ENCODE results near the gene GRXCR1. TPM values are rescaled to one million over a fixed set of nuclear protein-coding genes. Genes with fewer than 3 reads are reported as not detected.

GRXCR1 gene
- polyA plus RNA-seq, 1 of the 3 experiments (the other 2 are of a cell fraction), result not detected

- no peaks in the 10 kb centered on the region for H3K9me2 ChIP-seq
- no peaks in the 10 kb centered on the region for H3F3A ChIP-seq (replicated peaks; ENCODE audit: insufficient read depth)
- ChIA-PET CTCF (interaction anchor here (0.7 to 2.2 kb wide), 4 partner anchors 11 to 311 kb away, joined by 3 to 6 read pairs (median 4); no protein-coding TSS in a partner anchor), POLR2A (no interaction called here)
- DNase-seq, result no peak
- no peaks in the 10 kb centered on the region for H3K36me3 ChIP-seq (replicated peaks in 1 of 2; ENCODE audit: control insufficient read depth in 1 of 2, insufficient read depth in 2 of 2, low read length in 1 of 2)
- no peaks in the 10 kb centered on the region for H3K4me1 ChIP-seq (ENCODE audit: control insufficient read depth in 1 of 2, insufficient read depth in 2 of 2, low read depth in 1 of 2, low read length in 1 of 2)
- H3K79me2 ChIP-seq (ENCODE audit: insufficient read depth), result no peaks in the 10 kb centered on the region
- H2AFZ ChIP-seq (ENCODE audit: low read depth), result no peak overlapping the region
- no peaks in the 10 kb centered on the region for H3K9me3 ChIP-seq
- no peak overlapping the region for H3K4me2 ChIP-seq
- H3K27me3 ChIP-seq (ENCODE audit: insufficient read depth), result no peaks in the 10 kb centered on the region
- no peaks in the 10 kb centered on the region for H4K20me1 ChIP-seq (ENCODE audit: insufficient read depth)
- no peak overlapping the region for H3K9ac ChIP-seq
- no peak for TF ChIP-seq ELF1 (IDR thresholded peaks at IDR 0.05)
- no peak for TF ChIP-seq MEF2A (IDR thresholded peaks at IDR 0.05; ENCODE audit: borderline replicate concordance, low read depth)
- no peak for TF ChIP-seq CTCF (IDR thresholded peaks at IDR 0.05)
- TF ChIP-seq EZH2phosphoT487 (IDR thresholded peaks at IDR 0.05; ENCODE audit: borderline replicate concordance, low read depth), result no peak
- no peak for TF ChIP-seq IRF3 (IDR thresholded peaks at IDR 0.05; ENCODE audit: low read depth, low read length)
- no peak for TF ChIP-seq NRF1 (IDR thresholded peaks at IDR 0.05; ENCODE audit: low read depth, low read length)
- no peak for TF ChIP-seq YY1 (IDR thresholded peaks at IDR 0.05; ENCODE audit: low read depth)
- TF ChIP-seq FOXJ3 (CRISPR knock-in tag; IDR thresholded peaks at IDR 0.05), result no peak
- TF ChIP-seq MAX (IDR thresholded peaks at IDR 0.05; ENCODE audit: low read depth), result no peak
- no peak for TF ChIP-seq GATA2 (CRISPR knock-in tag; IDR thresholded peaks at IDR 0.05)
- no peak for TF ChIP-seq POLR2AphosphoS5 (IDR thresholded peaks at IDR 0.05; ENCODE audit: low read depth, low read length)
- no peak for TF ChIP-seq NFIC (IDR thresholded peaks at IDR 0.05; ENCODE audit: borderline replicate concordance)
- TF ChIP-seq RXRA (IDR thresholded peaks at IDR 0.05; ENCODE audit: borderline replicate concordance, low read depth), result no peak
- no peak for TF ChIP-seq EP300 (IDR thresholded peaks at IDR 0.05; ENCODE audit: borderline replicate concordance in 1 of 2, low read depth in 1 of 2, low read length in 1 of 2)
- H3K4me3 ChIP-seq (ENCODE audit: low read depth in 2 of 2, low read length in 1 of 2), result no peak overlapping the region
- 5% methylated on average over 1 of the region's 1 CpG for WGBS (ENCODE audit: low lambda C conversion rate)
- no peak overlapping the region for H3K27ac ChIP-seq (ENCODE audit: low read depth in 2 of 2, low read length in 1 of 2)
These were observed 46.9 kb upstream of the GRXCR1 start for GRCh38 chr4:42845586-42845985.

- H3K4me1 ChIP-seq (ENCODE audit: control insufficient read depth in 1 of 2, insufficient read depth in 2 of 2, low read depth in 1 of 2, low read length in 1 of 2), result no peaks in the 10 kb centered on the region; a peak in 1 of 4 replicates
These were observed 36.7 kb upstream of the GRXCR1 start for GRCh38 chr4:42855779-42856178.

More at GRCh38 chr4:42855779-42856178, 36.7 kb upstream of the GRXCR1 start:
- Histone ChIP-seq H3K27me3 (ENCODE audit: insufficient read depth) (no peaks in the 10 kb centered on the region), H3F3A (replicated peaks; ENCODE audit: insufficient read depth) (no peaks in the 10 kb centered on the region), H3K4me2 (no peak overlapping the region), H3K9ac (no peak overlapping the region), H2AFZ (ENCODE audit: low read depth) (no peak overlapping the region), H3K79me2 (ENCODE audit: insufficient read depth) (no peaks in the 10 kb centered on the region), H3K27ac (ENCODE audit: low read depth in 2 of 2, low read length in 1 of 2) (no peak overlapping the region), H4K20me1 (ENCODE audit: insufficient read depth) (no peaks in the 10 kb centered on the region), H3K9me3 (no peaks in the 10 kb centered on the region), H3K9me2 (no peaks in the 10 kb centered on the region), H3K4me3 (ENCODE audit: low read depth in 2 of 2, low read length in 1 of 2) (no peak overlapping the region), H3K36me3 (replicated peaks in 1 of 2; ENCODE audit: control insufficient read depth in 1 of 2, insufficient read depth in 2 of 2, low read length in 1 of 2) (no peaks in the 10 kb centered on the region)
- CTCF ChIA-PET, result interaction anchor here (1.6 to 2.3 kb wide), 3 partner anchors 9 to 287 kb away, joined by 7 to 11 read pairs (median 7); no protein-coding TSS in a partner anchor
- DNase-seq, result no peak
- POLR2A ChIA-PET, result no interaction called here
- no peak for TF ChIP-seq CTCF (IDR thresholded peaks at IDR 0.05)
- TF ChIP-seq MXI1 (IDR thresholded peaks at IDR 0.05; ENCODE audit: low read depth, low read length), result no peak
- TF ChIP-seq YY1 (IDR thresholded peaks at IDR 0.05; ENCODE audit: low read depth), result no peak
- no peak for TF ChIP-seq TAF1 (IDR thresholded peaks at IDR 0.05; ENCODE audit: borderline replicate concordance, low read depth, low read length)
- TF ChIP-seq ELF1 (IDR thresholded peaks at IDR 0.05), result no peak

Measured in SK-N-SH (cell line).